ENCODE results near the gene TM9SF1.

Gene TM9SF1

DNA sequence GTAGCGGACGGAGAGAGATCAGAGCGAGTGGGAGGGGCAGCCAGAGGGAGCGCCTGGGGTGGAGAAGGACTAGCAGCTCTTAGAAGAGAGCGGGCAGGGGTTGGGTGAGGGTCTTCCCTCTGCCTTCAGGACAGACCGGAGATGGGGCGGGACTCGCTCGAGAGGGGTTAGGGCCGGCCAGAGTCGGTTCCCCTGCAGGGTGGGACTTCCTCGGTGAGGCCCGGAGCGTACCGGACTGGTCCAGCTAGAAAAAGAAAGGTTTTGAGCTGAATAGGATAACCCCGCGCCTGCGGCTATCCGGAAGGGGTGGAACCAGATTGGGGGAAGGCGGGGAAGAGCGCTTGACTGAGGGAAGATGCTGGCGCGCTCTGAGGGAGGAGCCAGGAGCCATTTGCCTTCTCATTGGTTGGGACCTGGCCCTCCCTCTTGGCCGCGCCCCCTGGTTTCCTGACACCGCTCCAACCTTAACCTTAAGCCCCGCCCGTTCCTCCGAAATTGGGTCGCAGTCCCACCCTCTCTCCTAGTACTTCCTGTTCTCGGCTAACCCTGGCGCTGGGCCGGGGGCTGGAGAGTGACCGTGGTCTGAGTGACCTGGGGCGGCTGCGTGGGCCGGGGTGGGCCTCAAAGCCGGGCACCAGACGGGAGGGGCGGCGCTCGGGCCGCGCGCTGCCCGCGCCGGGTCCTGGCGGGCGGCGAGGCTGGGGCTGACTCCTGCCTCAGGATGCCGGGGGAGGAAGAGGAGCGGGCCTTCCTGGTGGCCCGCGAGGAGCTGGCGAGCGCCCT lies 48.1 kb downstream of the TM9SF1 start, which contains the start of gene RNF31:
Gene RNF31, plus strand, starts transcription at position 521 of the 783 bp plus-strand sequence. Its CDS starts 201 bp downstream, at position 722.
- H2AFZ ChIP-seq (ENCODE audit: low read length), result peak within 1 kb of the TSS; percentile 65
- TF ChIP-seq EZH2 (optimal IDR thresholded peaks at IDR 0.05; ENCODE audit: low read depth, low read length) (no peak), EZH2phosphoT487 (IDR thresholded peaks at IDR 0.05; ENCODE audit: low read length) (no peak)
- TF ChIP-seq, protein P1, sequence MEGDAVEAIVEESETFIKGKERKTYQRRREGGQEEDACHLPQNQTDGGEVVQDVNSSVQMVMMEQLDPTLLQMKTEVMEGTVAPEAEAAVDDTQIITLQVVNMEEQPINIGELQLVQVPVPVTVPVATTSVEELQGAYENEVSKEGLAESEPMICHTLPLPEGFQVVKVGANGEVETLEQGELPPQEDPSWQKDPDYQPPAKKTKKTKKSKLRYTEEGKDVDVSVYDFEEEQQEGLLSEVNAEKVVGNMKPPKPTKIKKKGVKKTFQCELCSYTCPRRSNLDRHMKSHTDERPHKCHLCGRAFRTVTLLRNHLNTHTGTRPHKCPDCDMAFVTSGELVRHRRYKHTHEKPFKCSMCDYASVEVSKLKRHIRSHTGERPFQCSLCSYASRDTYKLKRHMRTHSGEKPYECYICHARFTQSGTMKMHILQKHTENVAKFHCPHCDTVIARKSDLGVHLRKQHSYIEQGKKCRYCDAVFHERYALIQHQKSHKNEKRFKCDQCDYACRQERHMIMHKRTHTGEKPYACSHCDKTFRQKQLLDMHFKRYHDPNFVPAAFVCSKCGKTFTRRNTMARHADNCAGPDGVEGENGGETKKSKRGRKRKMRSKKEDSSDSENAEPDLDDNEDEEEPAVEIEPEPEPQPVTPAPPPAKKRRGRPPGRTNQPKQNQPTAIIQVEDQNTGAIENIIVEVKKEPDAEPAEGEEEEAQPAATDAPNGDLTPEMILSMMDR (IDR thresholded peaks at IDR 0.05; ENCODE audit: low read length), result no peak

DNA sequence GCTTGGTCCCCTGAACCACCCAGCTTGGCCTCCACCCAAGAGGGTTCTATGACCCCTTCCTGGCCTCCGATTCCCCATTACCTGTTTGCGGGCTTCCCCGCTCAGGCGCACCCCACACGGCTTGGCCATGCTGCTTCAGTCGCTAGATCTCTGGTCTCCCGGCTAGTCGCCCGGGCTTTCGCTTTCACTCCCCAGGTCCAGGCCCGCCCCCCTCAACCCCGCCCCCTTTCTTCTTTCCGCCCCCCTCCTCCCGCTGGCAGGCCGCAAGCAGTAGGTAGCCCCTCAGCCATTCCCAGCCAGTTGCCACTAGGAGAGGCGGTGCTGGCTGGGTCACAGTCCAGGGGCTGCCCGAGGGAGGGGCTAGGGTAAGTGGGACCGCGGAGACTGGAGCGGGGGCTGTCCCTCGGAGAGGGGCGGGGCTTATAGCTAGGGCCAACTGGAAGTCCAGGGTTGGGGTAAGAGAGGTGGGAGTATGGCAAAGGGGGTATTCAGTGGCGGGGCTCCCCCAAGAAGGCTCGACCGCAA lies 48.7 kb downstream of the TM9SF1 start, which contains the start of gene PSME2:
Gene PSME2, minus strand, starts transcription at position 158 of the 525 bp plus-strand sequence. Its CDS starts 29 bp downstream, at position 129.
- Histone ChIP-seq H3K79me2 (ENCODE audit: low read length) (peaks cover 47% of the 10 kb centered on the region), H3K9me3 (replicated peaks; ENCODE audit: insufficient read depth, low read length) (no peaks in the 10 kb centered on the region), H2AFZ (ENCODE audit: low read length) (peak within 1 kb of the TSS; percentile 65)

More for the DNA sequence above, 48.1 kb downstream of the TM9SF1 start, which contains the start of gene RNF31:
- H4K20me1 ChIP-seq (ENCODE audit: insufficient read depth, low read length), result no peaks in the 10 kb centered on the region
- peak within 1 kb of the TSS; percentile 76; the same call in 1 of the 2 replicates for H3K27ac ChIP-seq (ENCODE audit: low read length)
- DNase-seq, result peak; percentile 92
- H3K27me3 ChIP-seq (replicated peaks; ENCODE audit: insufficient read depth, low read length), result no peaks in the 10 kb centered on the region
- peaks cover 5% of the 10 kb centered on the region for H3F3A ChIP-seq (ENCODE audit: insufficient read depth, low read length)
- peak within 1 kb of the TSS; percentile 87 for H3K4me3 ChIP-seq (ENCODE audit: low read length)
- H3K9me3 ChIP-seq (replicated peaks; ENCODE audit: insufficient read depth, low read length), result no peaks in the 10 kb centered on the region
- H3K36me3 ChIP-seq (replicated peaks; ENCODE audit: insufficient read depth, low read length), result no peaks in the 10 kb centered on the region
- peaks cover 47% of the 10 kb centered on the region for H3K79me2 ChIP-seq (ENCODE audit: low read length)
- peak within 1 kb of the TSS; percentile 81 for H3K4me2 ChIP-seq (ENCODE audit: low read depth, low read length)
- peak within 1 kb of the TSS; percentile 84 for H3K9ac ChIP-seq (ENCODE audit: low read length)
- H3K9me2 ChIP-seq (replicated peaks; ENCODE audit: insufficient read depth, low read length), result no peaks in the 10 kb centered on the region
- H3K4me1 ChIP-seq (ENCODE audit: low read length), result peaks cover 11% of the 10 kb centered on the region

DNA sequence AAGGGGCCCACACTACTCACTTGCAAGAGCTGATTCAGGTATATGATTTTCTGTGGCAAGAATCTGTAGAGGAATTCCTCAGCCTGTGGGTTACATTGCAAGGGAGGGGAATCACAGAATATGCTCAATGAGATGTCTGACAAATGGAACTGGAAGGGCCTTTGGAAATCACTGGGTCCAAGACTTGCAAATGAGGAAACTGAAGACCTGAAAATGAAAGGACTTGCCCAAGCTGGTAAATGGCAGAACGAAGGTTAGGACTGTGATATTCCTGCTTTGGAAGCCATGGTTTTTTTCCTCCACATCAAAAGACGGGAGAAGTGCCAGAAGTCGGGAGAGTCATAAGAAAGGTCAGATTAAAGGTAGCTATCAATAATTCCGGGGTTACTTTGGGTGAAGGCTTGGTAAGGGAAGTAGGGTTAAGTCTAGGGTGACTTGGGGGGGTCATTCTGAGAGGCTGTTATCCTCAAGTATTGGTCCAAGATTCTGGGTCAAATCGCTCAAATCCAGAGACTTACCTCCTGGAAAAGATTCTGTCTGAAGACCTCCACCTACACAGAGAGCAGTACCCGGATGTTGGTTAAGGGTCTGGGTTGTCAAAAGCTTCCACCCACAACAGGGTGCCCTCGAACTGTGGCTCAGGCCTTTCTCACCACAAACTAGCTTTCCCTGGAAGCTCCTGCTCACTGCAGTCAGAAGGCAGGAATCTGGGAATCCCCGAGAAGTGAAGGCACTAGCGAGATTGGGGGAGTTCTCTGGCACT lies 49.4 kb downstream of the TM9SF1 start:
- Histone ChIP-seq H3K79me2 (ENCODE audit: low read length) (peaks cover 47% of the 10 kb centered on the region), H3K4me1 (ENCODE audit: low read length) (peaks cover 11% of the 10 kb centered on the region), H3K4me3 (ENCODE audit: low read length) (peak overlapping the region; percentile 87), H3K9ac (ENCODE audit: low read length) (peak overlapping the region; percentile 84), H3K4me2 (ENCODE audit: low read depth, low read length) (peak overlapping the region; percentile 81), H3F3A (ENCODE audit: insufficient read depth, low read length) (peaks cover 10% of the 10 kb centered on the region), H3K36me3 (replicated peaks; ENCODE audit: insufficient read depth, low read length) (no peaks in the 10 kb centered on the region), H3K9me3 (replicated peaks; ENCODE audit: insufficient read depth, low read length) (no peaks in the 10 kb centered on the region), H2AFZ (ENCODE audit: low read length) (no peak overlapping the region), H3K27ac (ENCODE audit: low read length) (peak overlapping the region; percentile 63; the same call in 1 of the 2 replicates), H3K9me2 (replicated peaks; ENCODE audit: insufficient read depth, low read length) (no peaks in the 10 kb centered on the region), H3K27me3 (replicated peaks; ENCODE audit: insufficient read depth, low read length) (no peaks in the 10 kb centered on the region), H4K20me1 (ENCODE audit: insufficient read depth, low read length) (no peaks in the 10 kb centered on the region)
- no peak for DNase-seq
- no peak for TF ChIP-seq EZH2phosphoT487 (IDR thresholded peaks at IDR 0.05; ENCODE audit: low read length)
- TF ChIP-seq, protein P1 (IDR thresholded peaks at IDR 0.05; ENCODE audit: low read length), result no peak
- no peak for TF ChIP-seq EZH2 (optimal IDR thresholded peaks at IDR 0.05; ENCODE audit: low read depth, low read length)

More for the DNA sequence above, 48.7 kb downstream of the TM9SF1 start, which contains the start of gene PSME2:
- Histone ChIP-seq H4K20me1 (ENCODE audit: insufficient read depth, low read length) (no peaks in the 10 kb centered on the region), H3F3A (ENCODE audit: insufficient read depth, low read length) (peaks cover 10% of the 10 kb centered on the region), H3K27ac (ENCODE audit: low read length) (peak within 1 kb of the TSS; percentile 76; the same call in 1 of the 2 replicates), H3K4me1 (ENCODE audit: low read length) (peaks cover 11% of the 10 kb centered on the region), H3K4me3 (ENCODE audit: low read length) (peak within 1 kb of the TSS; percentile 87), H3K4me2 (ENCODE audit: low read depth, low read length) (peak within 1 kb of the TSS; percentile 81), H3K9me2 (replicated peaks; ENCODE audit: insufficient read depth, low read length) (no peaks in the 10 kb centered on the region), H3K36me3 (replicated peaks; ENCODE audit: insufficient read depth, low read length) (no peaks in the 10 kb centered on the region), H3K27me3 (replicated peaks; ENCODE audit: insufficient read depth, low read length) (no peaks in the 10 kb centered on the region), H3K9ac (ENCODE audit: low read length) (peak within 1 kb of the TSS; percentile 84)
- TF ChIP-seq, protein P1 (IDR thresholded peaks at IDR 0.05; ENCODE audit: low read length), result no peak
- TF ChIP-seq EZH2phosphoT487 (IDR thresholded peaks at IDR 0.05; ENCODE audit: low read length), result no peak
- TF ChIP-seq EZH2 (optimal IDR thresholded peaks at IDR 0.05; ENCODE audit: low read depth, low read length), result no peak
- DNase-seq, result peak; percentile 74
